Large intestine (tissue), 3 donors: ENCODE measurements around the gene ZNF730. TPM values are rescaled to one million over a fixed set of nuclear protein-coding genes. Genes with fewer than 3 reads are reported as not detected.
"Not testable (repeated sequence)": the region's sequence is repeated elsewhere in the genome, so short reads cannot be mapped to it uniquely, and the experiment has no call there.

Source experiments
- DNase-seq, 2 donors: peaks; one replicate each; pipeline versions ENCODE4 v3.0.0 to v3.0.0-alpha.2; 2013
- H3K27ac ChIP-seq: one replicate; pipeline ENCODE4 v1.5.1; 2013; ENCODE audit warnings: low read length
- H3K27me3 ChIP-seq: 2 replicates; pipeline ENCODE4 v1.6.1; 2013; ENCODE audit warnings: low read length; ENCODE audit not compliant: control insufficient read depth, insufficient read depth
- H3K36me3 ChIP-seq: 2 replicates; pipeline ENCODE4 v1.6.1; 2013; ENCODE audit warnings: low read length; ENCODE audit not compliant: control insufficient read depth, insufficient read depth
- H3K4me1 ChIP-seq: one replicate; pipeline ENCODE4 v1.6.1; 2013; ENCODE audit warnings: low read length; ENCODE audit not compliant: control insufficient read depth, insufficient read depth
- H3K4me3 ChIP-seq: one replicate; pipeline ENCODE4 v1.5.1; 2013; ENCODE audit warnings: low read length
- H3K9me3 ChIP-seq: one replicate; pipeline ENCODE4 v1.6.1; 2013; ENCODE audit warnings: mild to moderate bottlenecking, low read depth, low read length, moderate library complexity; ENCODE audit not compliant: control insufficient read depth
- WGBS: methylation state at CpG from one replicate; pipeline ENCODE4 v1.1.5; 2013; ENCODE audit warnings: low lambda C conversion rate; ENCODE audit not compliant: insufficient coverage; 5-methylcytosine and 5-hydroxymethylcytosine counted together
- polyA plus RNA-seq: library from polyadenylated mRNA; unstranded; fragments of 120-200 nt; gene quantifications from one replicate; pipeline ENCODE4 v1.2.1, GENCODE V29; 2013

ZNF730 gene
- polyA plus RNA-seq, 1 donor, result 1.8 TPM

DNA sequence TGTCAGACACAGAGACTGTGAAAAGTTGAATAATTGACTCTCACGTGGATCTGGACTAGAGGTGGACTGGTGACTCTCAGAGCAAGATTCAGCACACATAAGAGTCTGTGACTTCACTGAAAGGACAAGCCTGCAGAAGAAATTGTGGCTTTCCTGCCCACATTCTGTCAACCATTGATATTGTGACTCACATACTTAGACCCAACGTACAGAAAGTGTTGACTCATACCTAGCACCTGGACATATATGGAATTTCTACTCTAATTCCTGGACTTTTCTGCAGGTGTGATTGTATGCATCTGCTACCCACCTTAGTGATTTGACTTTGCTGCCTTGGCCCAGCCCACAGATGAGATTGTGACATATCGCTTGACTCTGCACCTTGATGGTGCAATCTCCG, 15.6 kb upstream of the ZNF730 start:
- no peaks in the 10 kb centered on the region for H3K9me3 ChIP-seq

DNA sequence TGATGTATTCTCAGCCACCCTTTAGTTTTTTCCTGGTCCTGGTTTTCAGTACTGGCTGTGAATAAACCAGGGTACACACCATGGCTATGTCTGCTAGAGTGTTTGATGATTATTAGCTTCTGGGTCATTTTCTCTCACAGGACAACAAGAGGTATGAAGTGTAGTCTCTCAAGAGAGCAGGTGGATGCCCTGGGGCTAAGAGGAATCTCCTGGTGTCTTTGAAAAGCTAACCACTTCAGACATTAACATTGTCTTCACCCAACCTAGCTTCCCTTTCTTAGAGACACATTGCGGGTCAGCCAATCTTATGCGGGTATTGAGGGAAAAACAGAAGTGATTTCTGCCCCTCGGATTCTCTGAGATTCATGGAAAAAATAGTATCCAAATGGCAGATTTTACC, 1.6 kb downstream of the ZNF730 start:
- H3K9me3 ChIP-seq, result no peaks in the 10 kb centered on the region
- H3K27ac ChIP-seq, result no peak overlapping the region
- DNase-seq, result no peak
- H3K36me3 ChIP-seq, result no peaks in the 10 kb centered on the region
- H3K4me1 ChIP-seq, result no peaks in the 10 kb centered on the region
- no peaks in the 10 kb centered on the region for H3K27me3 ChIP-seq
- H3K4me3 ChIP-seq, result no peak overlapping the region
- 17% methylated on average over 1 of the region's 3 CpGs for WGBS

More for the DNA sequence above, 15.6 kb upstream of the ZNF730 start:
- no peak for DNase-seq
- Histone ChIP-seq H3K27me3 (no peaks in the 10 kb centered on the region), H3K4me1 (no peaks in the 10 kb centered on the region), H3K4me3 (no peak overlapping the region), H3K36me3 (peaks cover 10% of the 10 kb centered on the region), H3K27ac (no peak overlapping the region)
- no CpG with 5 or more reads among the region's 4 CpGs for WGBS

DNA sequence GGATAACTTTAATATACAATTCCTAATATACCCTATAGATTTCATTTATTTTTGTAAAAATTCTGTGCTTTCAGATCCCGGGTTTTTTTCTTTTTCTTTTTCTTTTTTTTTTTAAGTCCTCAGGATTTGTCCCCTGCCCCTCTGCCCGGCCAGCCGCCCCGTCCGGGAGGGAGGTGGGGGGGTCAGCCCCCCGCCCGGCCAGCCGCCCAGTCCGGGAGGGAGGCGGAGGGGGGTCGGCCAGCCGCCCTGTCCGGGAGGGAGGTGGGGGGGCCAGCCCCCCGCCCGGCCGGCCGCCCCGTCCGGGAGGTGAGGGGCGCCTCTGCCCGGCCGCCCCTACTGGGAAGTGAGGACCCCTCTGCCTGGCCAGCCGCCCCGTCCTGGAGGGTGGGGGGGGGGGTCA, 17.4 kb downstream of the ZNF730 start:
- not testable (repeated sequence) for H3K27ac ChIP-seq, H3K36me3 ChIP-seq, H3K27me3 ChIP-seq, H3K4me3 ChIP-seq, H3K9me3 ChIP-seq, DNase-seq, H3K4me1 ChIP-seq
- WGBS, result 86% methylated on average over 1 of the region's 24 CpGs

DNA sequence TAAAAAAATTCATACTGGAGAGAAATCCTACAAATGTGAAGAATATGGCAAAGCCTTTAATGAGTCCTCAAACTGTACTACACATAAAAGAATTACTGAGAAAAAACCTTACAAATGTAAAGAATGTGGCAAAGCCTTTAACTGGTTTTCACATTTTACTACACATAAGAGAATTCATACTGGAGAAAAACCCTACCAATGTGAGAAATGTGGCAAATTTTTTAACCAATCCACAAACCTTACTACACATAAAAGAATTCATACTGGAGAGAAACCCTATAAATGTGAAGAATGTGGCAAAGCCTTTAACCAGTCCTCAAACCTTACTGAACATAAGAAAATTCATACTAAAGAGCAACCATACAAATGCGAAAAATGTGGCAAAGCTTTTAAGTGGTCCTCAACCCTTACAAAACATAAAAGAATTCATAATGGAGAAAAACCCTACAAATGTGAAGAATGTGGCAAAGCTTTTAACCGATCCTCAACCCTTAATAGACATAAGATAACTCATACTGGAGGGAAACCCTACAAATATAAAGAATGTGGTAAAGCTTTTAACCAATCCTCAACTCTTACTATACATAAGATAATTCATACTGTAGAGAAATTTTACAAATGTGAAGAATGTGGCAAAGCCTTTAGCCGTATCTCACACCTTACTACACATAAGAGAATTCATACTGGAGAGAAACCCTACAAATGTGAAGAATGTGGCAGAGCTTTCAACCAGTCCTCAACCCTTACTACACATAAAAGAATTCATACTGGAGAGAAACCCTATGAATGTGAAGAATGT, 29.0 kb downstream of the ZNF730 start:
- Histone ChIP-seq H3K9me3 (peaks cover 7% of the 10 kb centered on the region), H3K27ac (no peak overlapping the region)

DNA sequence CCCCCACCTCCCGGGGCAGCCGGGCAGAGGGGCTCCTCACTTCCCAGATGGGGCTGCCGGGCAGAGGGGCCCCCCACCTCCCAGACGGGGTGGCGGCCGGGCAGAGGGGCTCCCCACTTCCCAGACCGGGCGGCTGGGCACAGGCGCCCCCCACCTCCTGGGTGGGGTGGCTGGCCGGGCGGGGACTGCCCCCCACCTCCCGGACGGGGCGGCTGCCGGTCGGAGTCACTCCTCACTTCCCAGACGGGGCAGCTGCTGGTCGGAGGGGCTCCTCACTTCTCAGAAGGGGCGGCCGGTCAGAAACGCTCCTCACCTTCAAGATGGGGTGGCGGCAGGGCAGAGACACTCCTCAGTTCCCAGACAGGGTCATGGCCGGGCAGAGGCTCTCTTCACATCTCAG, 43.9 kb downstream of the ZNF730 start:
- no CpG with 5 or more reads among the region's 23 CpGs for WGBS

More for the DNA sequence above, 29.0 kb downstream of the ZNF730 start:
- Histone ChIP-seq H3K36me3 (no peaks in the 10 kb centered on the region), H3K4me1 (no peaks in the 10 kb centered on the region), H3K4me3 (no peak overlapping the region), H3K27me3 (no peaks in the 10 kb centered on the region)
- no peak for DNase-seq
- no CpG with 5 or more reads among the region's 3 CpGs for WGBS

DNA sequence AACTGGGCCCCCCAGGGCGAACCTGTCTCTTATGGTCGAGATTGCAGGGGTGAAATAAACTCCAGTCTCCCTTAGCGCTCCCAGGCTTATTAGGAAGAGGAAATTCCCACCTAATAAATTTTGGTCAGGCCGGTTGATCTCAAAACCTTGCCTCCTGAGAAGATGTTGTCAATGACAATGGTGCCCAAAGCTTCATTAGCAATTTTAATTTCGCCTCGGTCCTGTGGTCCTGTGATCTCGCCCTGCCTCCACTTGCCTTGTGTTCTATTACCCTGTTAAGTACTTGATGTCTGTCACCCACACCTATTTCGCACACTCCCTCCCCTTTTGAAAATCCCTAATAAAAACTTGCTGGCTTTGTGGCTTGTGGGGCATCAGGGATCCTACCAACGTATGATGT, 51.5 kb downstream of the ZNF730 start:
- not testable (repeated sequence) for H3K4me3 ChIP-seq, DNase-seq, H3K27me3 ChIP-seq, H3K9me3 ChIP-seq, H3K36me3 ChIP-seq, H3K27ac ChIP-seq, H3K4me1 ChIP-seq
- no CpG with 5 or more reads among the region's 9 CpGs for WGBS

More for the DNA sequence above, 43.9 kb downstream of the ZNF730 start:
- DNase-seq, result no peak
- H3K4me3 ChIP-seq, result no peak overlapping the region
- H3K27me3 ChIP-seq, result no peaks in the 10 kb centered on the region
- H3K27ac ChIP-seq, result no peak overlapping the region
- no peaks in the 10 kb centered on the region for H3K36me3 ChIP-seq
- peaks cover 15% of the 10 kb centered on the region for H3K9me3 ChIP-seq
- no peaks in the 10 kb centered on the region for H3K4me1 ChIP-seq

DNA sequence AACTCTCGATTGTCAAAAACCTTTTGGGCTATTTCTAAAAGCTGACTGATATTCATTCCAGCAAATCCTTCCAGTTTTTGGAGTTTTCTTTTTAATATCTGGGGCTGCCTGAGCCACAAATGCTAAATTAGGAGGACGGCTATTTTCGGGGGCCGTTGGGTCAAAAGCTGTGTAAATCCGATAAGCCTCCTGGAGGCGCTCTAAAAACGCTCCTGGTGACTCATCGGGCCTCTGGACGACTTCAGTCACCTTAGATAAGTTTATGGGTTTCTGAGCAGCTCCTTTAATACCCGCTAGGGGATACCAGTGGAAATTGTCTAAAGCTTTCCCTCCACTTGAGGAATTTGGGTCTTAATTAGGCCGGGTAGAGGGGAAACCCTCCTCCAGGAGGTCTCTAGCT, 66.4 kb downstream of the ZNF730 start:
- no peak overlapping the region for H3K27ac ChIP-seq
- WGBS, result 90% methylated on average over 2 of the region's 11 CpGs
- DNase-seq, result no peak
- no peaks in the 10 kb centered on the region for H3K36me3 ChIP-seq
- H3K27me3 ChIP-seq, result no peaks in the 10 kb centered on the region
- peaks cover 3% of the 10 kb centered on the region for H3K9me3 ChIP-seq
- H3K4me3 ChIP-seq, result no peak overlapping the region
- H3K4me1 ChIP-seq, result no peaks in the 10 kb centered on the region

DNA sequence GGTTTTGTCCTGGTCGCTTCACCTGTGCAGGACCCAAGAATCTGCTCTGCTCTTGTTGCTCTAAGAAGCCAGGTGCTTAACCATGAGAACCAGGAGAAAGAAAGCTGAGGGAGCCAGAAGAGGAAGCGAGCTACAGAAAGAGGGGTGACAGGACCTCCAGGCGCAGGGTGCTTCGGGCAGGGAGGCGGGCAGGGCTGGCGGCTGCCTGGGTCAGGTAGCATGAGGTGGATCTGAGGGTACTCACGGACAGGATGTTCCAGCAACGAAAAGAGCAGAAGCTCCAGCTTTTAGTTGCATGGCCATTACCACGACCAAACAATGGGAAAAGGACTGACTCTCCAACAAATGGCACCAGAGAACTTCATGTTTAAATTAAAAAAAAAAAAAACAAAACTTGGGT, 73.5 kb downstream of the ZNF730 start:
- DNase-seq, result no peak
- Histone ChIP-seq H3K27ac (no peak overlapping the region), H3K9me3 (peaks cover 16% of the 10 kb centered on the region), H3K4me1 (no peaks in the 10 kb centered on the region), H3K36me3 (no peaks in the 10 kb centered on the region), H3K4me3 (no peak overlapping the region), H3K27me3 (no peaks in the 10 kb centered on the region)
- no CpG with 5 or more reads among the region's 9 CpGs for WGBS

Other genes starting within 250 kb of the ZNF730 start
- not detected for gene ZNF728, start 113.8 kb upstream of the ZNF730 start, polyA plus RNA-seq
- 2.9 TPM for gene ZNF724, start 133.4 kb downstream of the ZNF730 start, polyA plus RNA-seq